ENCODE results near the gene SLC44A3. TPM values are rescaled to one million over a fixed set of nuclear protein-coding genes. Genes with fewer than 3 reads are reported as not detected.

Gene SLC44A3
- total and polyA plus RNA-seq, 2 of the 13 experiments (the other 11 are each of a cell fraction or from before 2014, with no cell fraction given): 6.8 to 14.1 TPM

- TF ChIP-seq ARNT2 (CRISPR knock-in tag; IDR thresholded peaks at IDR 0.05; ENCODE audit: low read depth): no peak
- no peak for TF ChIP-seq LCORL (IDR thresholded peaks at IDR 0.05)
- no peak for TF ChIP-seq LCORL (CRISPR knock-in tag; IDR thresholded peaks at IDR 0.05)
- TF ChIP-seq ZNF616 (CRISPR knock-in tag; IDR thresholded peaks at IDR 0.05; ENCODE audit: low read depth): no peak
- TF ChIP-seq HMG20A (CRISPR knock-in tag; IDR thresholded peaks at IDR 0.05; ENCODE audit: borderline replicate concordance): no peak
- TF ChIP-seq HOXA7 (CRISPR knock-in tag; IDR thresholded peaks at IDR 0.05): no peak
- no peak for TF ChIP-seq ATF5 (CRISPR knock-in tag; IDR thresholded peaks at IDR 0.05; ENCODE audit: low read depth)
Observed at GRCh38 chr1:94777281-94777680, 42.9 kb upstream of the SLC44A3 start (continued).

- ChIA-PET CTCF (ENCODE audit: low intra/inter-chr PET ratio, low total read pairs) (no interaction called here), POLR2A (no interaction called here)
- Histone ChIP-seq H3K4me3 (replicated peaks in 1 of 3; ENCODE audit: insufficient read depth in 1 of 3, low read depth in 2 of 3, low read length in 3 of 3) (no peak overlapping the region), H3K36me3 (replicated peaks in 1 of 2; ENCODE audit: control insufficient read depth in 1 of 2, insufficient read depth in 2 of 2, low read length in 2 of 2) (no peaks in the 10 kb centered on the region), H3K27ac (ENCODE audit: extremely low read length, insufficient read depth, low read length) (no peak overlapping the region), H3K9ac (ENCODE audit: insufficient read depth, low read depth, low read length) (no peak overlapping the region), H3K27me3 (ENCODE audit: control insufficient read depth in 1 of 2, insufficient read depth in 2 of 2, low read length in 2 of 2) (no peaks in the 10 kb centered on the region), H3K9me3 (ENCODE audit: low read length) (peaks cover 10% of the 10 kb centered on the region; the same call in 1 of the 2 replicates), H4K20me1 (ENCODE audit: insufficient read depth, low read length) (no peaks in the 10 kb centered on the region), H3K79me2 (ENCODE audit: insufficient read depth, low read length) (no peaks in the 10 kb centered on the region), H3K4me2 (ENCODE audit: low read depth, low read length) (no peak overlapping the region), H3K4me1 (ENCODE audit: insufficient read depth, low read length) (peaks cover 19% of the 10 kb centered on the region), H2AFZ (ENCODE audit: low read length) (no peak overlapping the region)
- DNase-seq (ENCODE audit: low spot score) (no peak), ATAC-seq (no peak), FAIRE-seq (no peak)
- in situ Hi-C loops (cut with HindIII; ENCODE audit: extremely low pct_ligation_motif_present, low pct_unique_long_range_greater_than_20kb) (no loop called here), intact Hi-C loops (cut with micrococcal nuclease; ENCODE audit: unreplicated experiment) (no loop called here)
- no TSS peak for BruUV-seq (replicated peaks)
- no peak for TF ChIP-seq ZBTB10 (CRISPR knock-in tag; IDR thresholded peaks at IDR 0.05; ENCODE audit: borderline replicate concordance)
- TF ChIP-seq BRF2 (CRISPR knock-in tag; IDR thresholded peaks at IDR 0.05): no peak
- TF ChIP-seq ZNF607 (CRISPR knock-in tag; IDR thresholded peaks at IDR 0.05; ENCODE audit: borderline replicate concordance): no peak
- TF ChIP-seq ZSCAN5A (CRISPR knock-in tag; IDR thresholded peaks at IDR 0.05; ENCODE audit: borderline replicate concordance): no peak
- TF ChIP-seq CREBL2 (CRISPR knock-in tag; IDR thresholded peaks at IDR 0.05; ENCODE audit: borderline replicate concordance): no peak
- TF ChIP-seq GLMP (CRISPR knock-in tag; IDR thresholded peaks at IDR 0.05; ENCODE audit: borderline replicate concordance): no peak
- TF ChIP-seq TP53 (CRISPR knock-in tag; conservative IDR thresholded peaks at IDR 0.05): no peak
- no peak for TF ChIP-seq ZMYM3 (CRISPR knock-in tag; IDR thresholded peaks at IDR 0.05)
Observed at GRCh38 chr1:94778808-94779207, 41.3 kb upstream of the SLC44A3 start.

All from HepG2 (cell line).